Measurements from ENCODE around the gene CMTR1.

DNA sequence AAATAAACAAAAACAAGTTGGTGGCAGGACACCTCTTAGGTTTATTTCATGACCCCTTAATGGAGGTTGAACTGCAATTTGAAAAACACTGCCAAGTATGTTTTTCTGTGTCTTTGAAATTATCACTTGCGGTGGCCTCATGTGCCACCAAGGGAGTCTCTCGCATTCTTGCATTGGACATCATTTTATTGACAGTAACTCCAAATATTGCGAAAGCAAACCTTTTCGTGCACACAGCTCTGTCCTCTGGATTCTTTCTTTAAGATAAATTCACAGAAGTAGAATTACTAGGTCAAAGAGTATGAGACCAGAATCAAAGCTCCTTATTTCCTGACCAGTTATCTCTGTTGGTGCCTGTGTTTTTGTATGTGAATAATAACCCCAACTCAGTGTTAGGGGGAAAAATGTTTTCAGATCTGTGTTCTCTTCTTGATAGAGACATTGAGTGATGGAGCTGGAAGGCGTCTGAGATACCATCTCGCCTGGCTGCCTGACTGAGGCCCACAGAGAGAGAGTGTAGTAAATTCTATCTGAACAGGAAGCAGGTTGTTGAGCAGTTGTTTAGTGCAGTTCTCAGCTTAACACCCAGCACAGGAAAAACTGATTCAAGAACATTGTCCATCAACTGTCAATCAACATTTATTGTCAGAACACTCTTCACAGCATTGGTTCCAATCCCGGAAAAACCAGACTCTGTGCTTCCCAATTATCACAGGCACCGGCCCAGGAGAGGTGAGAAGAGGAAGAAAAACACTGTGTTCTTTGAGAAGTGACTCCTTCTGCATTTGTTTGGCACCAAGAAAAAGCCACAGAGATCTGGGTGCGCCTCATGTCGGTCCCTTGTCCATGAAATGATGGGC is 68.8 kb downstream of the CMTR1 start:
- TF ChIP-seq EZH2phosphoT487 (IDR thresholded peaks at IDR 0.05; ENCODE audit: borderline replicate concordance, low read length): no peak
- TF ChIP-seq, protein P1, sequence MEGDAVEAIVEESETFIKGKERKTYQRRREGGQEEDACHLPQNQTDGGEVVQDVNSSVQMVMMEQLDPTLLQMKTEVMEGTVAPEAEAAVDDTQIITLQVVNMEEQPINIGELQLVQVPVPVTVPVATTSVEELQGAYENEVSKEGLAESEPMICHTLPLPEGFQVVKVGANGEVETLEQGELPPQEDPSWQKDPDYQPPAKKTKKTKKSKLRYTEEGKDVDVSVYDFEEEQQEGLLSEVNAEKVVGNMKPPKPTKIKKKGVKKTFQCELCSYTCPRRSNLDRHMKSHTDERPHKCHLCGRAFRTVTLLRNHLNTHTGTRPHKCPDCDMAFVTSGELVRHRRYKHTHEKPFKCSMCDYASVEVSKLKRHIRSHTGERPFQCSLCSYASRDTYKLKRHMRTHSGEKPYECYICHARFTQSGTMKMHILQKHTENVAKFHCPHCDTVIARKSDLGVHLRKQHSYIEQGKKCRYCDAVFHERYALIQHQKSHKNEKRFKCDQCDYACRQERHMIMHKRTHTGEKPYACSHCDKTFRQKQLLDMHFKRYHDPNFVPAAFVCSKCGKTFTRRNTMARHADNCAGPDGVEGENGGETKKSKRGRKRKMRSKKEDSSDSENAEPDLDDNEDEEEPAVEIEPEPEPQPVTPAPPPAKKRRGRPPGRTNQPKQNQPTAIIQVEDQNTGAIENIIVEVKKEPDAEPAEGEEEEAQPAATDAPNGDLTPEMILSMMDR (conservative IDR thresholded peaks at IDR 0.05; ENCODE audit: low read depth, low read length): no peak

Data from PC-3 (cell line).